Right renal cortex interstitium (tissue), 3 donors: Measurements from ENCODE around the gene ZNF282. TPM values are rescaled to one million over a fixed set of nuclear protein-coding genes. Genes with fewer than 3 reads are reported as not detected.
A peak's percentile ranks its signal among the peaks of the same experiment; 100 is the strongest.

Experiments
- DNase-seq, 3 donors: peaks; one replicate each; pipeline ENCODE4 v3.0.0-alpha.2; 2013; ENCODE audit warnings: low read depth in 3 of 3, low spot score in 2 of 3
- polyA plus RNA-seq, 3 donors: library from polyadenylated mRNA; unstranded; fragments of 120-200 nt; gene quantifications; one replicate each; pipeline ENCODE4 v1.2.1, GENCODE V29; 2013; ENCODE audit not compliant: insufficient read length in 3 of 3

Gene ZNF282
- 10 to 100 TPM; 21.1 to 24.0 (median 21.7) TPM for polyA plus RNA-seq

DNA sequence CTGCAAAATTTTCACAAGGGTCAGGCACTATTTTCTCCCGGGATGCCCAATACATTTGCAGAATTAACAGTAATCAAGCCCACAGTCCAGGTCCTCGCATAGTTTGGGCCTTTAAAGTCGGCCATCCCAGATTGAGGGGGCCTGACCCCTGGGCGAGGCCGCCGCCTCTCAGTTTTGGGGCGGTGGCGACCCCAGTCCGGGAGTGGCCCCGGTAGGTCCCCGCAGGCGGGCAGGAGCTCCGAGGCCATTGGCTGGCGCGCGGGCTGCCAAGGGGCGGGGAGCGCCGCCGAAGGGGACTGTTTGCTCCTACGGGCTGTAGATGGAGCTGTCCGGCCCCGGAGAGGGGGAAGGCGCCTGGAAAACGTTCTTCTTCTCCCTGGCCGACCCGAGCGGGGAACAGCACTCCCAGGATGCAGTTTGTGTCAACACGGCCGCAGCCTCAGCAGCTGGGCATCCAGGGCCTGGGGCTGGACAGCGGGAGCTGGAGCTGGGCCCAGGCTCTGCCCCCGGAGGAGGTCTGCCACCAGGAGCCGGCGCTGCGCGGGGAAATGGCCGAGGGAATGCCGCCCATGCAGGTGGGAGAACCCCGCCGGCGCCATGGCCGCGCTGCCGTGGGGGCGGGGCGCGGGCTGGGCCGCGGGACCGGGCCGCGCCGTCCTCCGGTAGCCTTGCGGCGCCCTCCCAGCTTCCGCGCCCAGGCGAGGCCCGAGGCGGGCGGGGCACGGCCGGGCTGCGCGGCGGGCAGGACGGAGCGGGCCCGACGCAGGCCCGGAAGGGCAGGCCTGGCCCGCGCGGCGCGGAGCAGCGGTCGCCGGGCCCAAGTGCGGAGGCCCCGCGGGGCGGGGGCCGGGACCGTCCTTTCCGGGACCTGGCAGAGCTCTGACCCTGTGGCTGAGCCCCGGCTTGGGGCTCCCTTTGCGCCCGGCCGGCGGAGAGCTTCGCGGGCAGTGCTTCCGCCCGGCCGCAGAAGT lies at the start of gene ZNF282:
Gene ZNF282, plus strand, starts transcription at position 367 of the 971 bp plus-strand sequence. Its CDS starts 44 bp downstream, at position 411.
- DNase-seq, result peak; percentile 75 to 83 (median 79)

DNA sequence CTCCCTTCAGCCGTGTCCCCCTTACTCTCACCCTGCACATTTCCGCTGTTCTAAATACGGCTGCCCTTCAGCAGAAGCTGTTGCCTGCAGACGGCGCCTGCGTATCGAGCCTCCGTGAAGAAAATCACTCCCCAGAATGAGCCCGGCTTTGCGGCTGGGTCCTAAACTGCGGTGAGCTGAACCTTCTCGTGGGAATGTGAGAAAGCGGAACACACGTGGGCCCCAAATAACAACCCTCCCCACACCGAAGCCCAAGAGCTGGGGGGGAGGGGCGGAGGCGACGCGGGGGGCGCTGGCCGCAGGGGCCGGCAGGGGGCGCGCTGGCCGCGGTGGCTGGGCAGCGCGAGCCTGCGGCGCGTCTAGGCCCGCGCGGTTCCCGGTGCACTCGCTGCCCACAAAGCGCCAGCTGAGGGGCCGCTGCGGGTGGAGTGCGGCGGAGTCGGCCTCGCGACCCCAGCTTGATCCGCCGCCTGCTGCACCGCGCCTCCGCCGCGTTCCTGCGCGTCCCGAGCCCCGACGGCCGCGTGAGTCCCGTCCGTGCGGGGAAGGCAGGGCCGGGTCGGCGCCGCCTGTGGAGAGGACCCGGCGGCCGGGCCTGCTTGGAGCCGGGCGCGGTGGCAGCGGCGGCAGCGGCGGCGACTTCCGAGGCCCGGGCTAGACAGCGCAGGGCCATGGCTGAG lies 48.1 kb upstream of the ZNF282 start, which contains the start of gene ZNF398:
Gene ZNF398, plus strand, starts transcription at position 382 of the 680 bp plus-strand sequence. Its CDS starts 290 bp downstream, at position 672.
- DNase-seq, result peak in 2 of 3 donors; percentile 59 to 67

DNA sequence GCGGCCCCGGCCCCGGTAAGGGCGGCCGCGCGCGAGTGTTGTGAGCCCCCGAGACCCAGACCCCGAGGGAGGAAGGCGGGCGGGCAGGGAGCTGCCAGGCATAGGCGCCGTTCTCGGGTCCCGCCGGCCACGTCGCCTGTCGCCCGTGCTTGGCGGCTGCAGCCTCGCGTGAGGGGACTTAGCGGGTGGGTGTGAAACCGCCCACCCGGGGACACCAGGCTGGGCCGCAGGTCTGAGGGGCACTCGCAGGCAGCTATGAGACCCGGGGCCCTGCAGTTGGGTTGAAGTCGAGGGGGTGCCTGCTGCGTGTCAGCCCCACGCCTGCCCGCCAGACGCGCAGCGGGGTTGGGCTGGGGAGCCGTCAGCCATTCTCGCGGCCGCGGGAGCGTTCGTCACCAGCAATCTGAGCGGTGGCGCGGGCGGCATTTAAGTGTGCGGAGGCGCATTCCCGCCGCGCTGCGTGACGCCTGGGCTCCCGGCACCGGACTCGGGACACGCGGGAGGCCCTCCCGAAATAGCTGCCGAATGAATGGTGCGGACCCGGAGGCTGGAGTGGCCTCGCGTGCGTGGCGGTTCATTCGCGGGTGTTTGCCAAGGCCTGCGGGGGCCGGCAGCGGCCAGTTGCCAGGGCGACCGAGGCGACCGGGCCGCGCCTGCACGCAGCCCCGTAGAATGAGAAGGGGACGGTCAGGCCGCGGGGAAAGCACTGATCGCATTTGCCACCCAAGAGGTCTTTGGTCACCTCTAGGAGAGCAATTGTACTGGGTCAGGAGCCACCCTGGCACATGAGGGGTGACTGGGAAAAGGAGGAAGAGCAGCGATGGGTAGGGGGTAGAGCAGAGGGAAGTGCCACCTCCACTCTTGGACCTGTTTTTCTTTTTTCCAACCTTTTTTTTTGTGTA lies 47.3 kb upstream of the ZNF282 start:
- peak in 2 of 3 donors; percentile 21 to 35 for DNase-seq

DNA sequence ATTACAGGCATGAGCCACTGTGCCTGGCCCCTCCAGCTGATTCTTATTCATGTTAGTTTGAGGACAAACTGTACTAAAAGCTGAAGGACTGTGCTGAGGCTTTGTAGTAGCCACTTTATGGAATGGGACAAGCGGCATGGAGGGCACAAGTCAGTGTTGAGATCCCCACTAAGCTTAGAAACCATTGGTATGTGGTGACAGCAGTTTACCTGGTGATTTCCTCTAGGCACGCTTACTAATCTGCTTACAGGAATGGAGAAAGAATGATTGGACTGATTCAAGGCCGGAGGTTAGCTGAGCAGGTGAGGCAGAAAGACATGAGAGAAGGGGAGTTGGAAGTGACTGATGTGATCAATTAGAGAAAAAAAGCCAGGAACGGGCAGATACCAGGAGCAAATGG lies 44.4 kb upstream of the ZNF282 start:
- no peak for DNase-seq

DNA sequence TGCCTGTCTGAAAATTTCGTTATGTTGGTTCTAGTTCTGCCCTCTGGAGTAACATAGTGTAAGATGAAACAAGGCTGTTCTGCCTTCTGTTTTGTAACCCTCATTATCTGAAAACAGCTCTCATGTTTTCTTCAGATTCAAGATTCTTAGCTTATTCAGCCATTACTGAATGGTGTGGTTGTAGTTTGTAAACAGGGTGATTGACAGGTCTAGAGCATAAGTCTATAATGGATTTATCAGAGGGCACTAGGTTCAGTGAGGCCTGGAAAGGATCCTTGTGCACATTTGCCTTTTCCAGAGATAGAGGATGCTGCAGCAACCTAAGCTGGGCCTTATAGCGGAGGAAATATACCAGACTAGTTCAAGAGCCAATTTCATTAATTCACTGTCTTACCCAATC lies 42.0 kb upstream of the ZNF282 start:
- DNase-seq, result no peak

DNA sequence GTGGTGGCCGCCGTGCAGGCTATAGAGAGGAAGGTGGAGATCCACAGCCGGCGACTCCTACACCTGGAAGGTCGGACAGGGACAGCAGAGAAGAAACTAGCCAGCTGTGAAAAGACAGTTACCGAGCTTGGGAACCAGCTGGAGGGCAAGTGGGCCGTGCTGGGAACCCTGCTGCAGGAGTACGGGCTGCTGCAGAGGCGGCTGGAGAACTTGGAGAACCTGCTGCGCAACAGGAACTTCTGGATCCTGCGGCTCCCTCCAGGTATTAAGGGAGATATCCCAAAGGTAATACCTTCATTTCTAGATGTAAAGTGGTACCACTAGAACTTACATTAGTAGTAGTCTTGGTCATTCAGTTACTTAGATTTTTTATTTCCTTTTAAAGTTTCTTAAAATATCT lies 41.3 kb upstream of the ZNF282 start:
- DNase-seq, result no peak

DNA sequence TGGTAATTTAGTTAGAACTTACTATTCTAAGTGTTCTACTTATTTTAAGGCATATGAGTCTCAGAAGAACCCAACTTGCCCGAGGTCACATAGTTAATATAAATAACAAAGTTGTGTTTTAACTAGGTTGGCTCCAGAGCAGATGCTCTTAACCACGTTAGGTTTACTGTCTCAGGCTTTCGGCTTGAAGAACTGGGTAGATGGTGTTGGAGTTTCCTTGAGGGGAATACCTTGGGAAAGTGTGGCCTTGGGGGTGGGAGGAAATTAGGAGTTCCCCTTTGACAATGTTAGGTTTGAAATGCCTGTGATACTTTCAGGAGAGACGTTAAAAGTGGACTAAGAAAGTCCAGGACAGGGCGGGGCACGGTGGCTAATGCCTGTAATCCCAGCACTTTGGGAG lies 38.4 kb upstream of the ZNF282 start:
- no peak for DNase-seq

DNA sequence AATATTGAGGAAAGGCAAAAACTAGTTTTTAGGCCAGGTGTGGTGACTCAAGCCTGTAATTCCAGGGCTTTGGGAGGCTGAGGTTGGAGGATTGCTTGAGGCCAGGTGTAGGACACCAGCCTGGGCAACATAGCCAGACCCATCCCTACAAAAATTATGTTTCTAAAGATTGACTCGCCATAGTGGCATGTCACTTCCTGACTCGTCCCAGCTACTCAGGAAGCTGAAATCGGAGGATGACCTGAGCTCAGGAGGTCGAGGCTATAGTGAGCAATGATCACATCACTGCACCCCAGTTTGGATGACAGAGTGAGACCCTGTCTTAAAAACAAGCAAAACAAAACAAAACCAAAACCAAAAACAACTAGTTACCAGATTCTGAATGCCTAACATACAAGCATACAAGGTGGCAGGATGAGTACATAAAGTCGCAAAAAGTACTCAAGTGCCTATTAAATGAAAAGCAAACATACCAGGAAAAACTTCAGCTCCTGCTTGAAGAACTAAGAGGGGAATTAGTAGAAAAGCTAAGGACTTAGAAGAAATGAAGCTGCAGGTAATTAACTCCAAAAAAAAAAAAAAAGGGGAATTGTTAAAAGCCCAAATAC lies 34.0 kb upstream of the ZNF282 start:
- DNase-seq, result no peak

DNA sequence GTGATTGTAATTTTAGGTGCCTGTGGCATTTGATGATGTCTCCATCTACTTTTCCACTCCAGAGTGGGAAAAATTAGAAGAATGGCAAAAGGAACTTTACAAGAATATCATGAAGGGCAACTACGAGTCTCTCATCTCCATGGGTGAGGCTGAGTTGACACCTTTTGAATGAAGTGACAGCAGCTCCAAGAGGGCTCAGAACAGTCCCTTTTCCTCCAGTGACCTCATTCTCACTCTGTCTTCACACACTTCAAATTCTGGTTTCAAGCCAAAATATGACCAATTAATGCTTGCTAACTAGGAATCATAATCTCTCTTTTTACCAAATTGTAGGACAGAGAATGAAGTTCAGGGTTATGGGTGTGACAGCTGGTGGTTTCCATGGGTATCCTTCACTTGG lies 29.2 kb upstream of the ZNF282 start:
- DNase-seq, result no peak

DNA sequence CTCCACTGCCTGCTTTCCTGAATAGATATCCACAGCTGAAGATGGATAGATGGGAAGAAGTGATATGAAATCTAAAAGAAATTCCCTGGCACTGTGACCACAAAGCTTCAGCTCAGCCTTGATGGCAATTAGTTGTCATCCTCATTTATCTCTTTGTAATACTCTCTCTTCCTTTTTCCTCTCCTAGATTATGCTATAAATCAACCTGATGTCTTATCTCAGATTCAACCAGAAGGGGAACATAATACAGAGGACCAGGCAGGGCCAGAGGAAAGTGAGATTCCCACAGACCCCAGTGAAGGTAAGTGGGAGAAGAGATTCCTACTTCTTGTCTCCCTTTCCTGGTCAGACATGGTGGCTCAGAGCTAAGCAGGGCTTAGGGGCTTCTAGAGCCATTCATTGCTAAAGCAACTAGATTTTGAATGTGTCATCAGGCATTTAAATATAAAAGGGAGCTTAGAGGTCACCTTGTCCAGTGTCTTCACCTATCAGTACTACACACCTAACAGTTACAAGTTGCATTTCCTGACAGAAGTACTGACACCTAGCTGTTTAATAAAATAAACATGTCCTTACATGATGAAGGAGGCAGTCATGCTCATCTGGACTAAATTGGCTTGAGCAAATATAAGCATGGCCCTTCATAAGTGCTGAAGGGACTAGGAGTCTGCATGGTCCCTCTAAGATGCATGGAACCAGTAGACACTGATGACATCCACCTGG lies 28.6 kb upstream of the ZNF282 start:
- no peak for DNase-seq

DNA sequence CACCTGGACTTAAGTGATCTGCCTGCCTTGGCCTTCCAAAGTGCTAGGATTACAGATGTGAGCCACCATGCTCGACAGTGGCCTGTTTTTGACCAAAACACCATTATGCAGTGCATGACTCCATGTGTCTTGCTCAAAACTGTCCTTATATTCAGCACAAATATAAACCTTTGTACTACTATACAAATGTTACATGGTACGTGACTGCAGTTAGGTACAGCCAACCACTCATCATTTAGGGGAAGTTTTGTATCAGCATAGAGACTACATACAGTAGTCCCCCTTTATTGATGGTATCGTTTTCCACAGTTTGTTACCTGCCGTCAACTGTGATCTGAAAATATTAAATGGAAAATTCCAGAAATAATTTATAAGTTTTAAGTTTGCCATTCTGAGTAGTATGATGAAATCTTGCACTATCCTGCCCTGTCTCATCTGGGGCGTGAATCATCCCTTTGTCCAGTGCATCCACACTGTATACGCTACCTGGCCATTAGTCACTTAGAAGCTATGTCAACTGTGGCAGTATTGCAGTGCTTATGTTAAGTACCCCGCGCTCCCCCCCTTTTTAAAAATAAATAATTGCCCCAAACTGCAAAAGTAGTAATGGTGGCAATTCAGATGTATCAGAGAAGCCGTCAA lies 23.3 kb upstream of the ZNF282 start:
- DNase-seq, result no peak

DNA sequence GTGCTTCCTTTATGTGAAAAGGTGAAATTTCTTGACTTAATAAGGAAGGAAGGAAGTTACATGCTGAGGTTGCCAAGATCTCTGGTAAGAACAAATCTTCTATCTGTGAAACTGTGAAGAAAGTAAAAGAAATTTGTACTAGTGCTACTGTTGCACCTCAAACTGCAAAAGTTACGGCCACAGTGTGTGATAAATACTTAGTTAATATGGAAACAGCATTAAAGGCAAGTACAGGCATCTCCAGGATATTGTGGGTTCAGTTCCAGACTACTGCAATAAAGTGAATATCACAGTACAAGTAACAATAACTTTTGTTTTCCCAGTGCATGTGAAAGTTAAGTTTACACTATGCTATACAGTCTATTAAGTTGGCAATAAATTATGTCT lies 22.8 kb upstream of the ZNF282 start:
- no peak for DNase-seq

DNA sequence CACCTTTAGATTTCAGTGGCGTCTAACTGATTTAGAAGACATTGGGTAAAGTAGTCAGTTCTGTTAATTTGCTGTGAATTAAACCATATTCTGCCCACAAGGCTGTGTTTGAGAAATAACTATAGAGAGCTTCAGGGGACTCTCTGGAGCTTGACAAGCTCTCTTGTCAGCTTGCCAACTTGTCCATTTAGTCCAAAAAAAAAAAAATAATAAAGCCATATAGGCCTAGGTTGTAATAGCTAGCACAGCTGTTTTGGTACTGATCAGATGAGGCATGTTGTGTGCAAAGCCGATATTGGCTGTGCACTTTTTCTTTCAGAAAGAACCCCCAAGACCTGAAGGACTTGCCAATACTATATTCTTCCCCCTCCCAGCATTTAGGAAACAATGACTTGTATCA lies 20.2 kb upstream of the ZNF282 start:
- no peak for DNase-seq

DNA sequence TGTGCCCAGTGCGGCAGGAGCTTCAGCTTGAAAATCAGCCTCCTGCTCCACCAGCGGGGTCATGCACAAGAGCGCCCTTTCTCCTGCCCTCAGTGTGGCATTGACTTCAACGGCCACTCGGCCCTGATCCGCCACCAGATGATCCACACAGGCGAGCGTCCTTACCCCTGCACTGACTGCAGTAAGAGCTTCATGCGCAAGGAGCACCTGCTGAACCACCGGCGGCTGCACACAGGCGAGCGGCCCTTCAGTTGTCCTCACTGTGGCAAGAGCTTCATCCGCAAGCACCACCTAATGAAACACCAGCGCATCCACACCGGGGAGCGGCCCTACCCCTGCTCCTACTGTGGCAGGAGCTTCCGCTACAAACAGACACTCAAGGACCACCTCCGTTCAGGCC lies 16.1 kb upstream of the ZNF282 start:
- DNase-seq, result no peak

DNA sequence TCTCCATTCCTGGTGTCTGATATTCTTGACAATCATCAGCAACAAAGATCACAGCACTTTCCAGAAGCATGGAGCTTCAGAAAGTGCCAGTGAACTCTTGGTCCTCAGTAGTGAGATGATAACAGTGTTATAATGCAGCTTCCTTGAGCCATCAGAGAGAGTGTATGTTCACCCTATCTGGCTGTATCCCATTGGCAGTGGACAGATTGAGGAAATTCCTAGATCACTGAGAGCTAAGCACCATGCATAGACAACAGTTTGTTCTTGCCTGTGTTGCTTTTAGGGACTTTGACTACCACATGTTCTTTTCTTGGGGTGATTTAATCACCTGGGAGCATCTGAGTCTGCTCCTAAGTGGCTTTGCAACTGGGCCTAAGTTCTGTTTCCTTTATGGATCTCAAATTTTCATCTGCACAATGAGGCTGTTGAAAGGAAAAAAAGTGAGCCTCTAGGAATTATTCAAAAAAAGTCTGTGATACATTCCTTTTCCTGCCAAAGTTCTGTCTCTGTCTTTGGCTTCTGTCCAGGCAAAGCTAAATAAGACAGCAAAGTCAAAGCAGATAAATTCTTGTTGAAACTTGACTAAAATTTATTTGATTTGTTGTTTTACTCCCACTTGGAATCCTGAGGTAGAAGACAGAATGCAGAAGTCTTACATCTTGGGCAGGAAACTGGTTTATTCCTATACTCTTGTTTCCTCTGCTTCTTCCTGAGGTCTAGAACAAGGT lies 14.5 kb upstream of the ZNF282 start:
- no peak for DNase-seq

DNA sequence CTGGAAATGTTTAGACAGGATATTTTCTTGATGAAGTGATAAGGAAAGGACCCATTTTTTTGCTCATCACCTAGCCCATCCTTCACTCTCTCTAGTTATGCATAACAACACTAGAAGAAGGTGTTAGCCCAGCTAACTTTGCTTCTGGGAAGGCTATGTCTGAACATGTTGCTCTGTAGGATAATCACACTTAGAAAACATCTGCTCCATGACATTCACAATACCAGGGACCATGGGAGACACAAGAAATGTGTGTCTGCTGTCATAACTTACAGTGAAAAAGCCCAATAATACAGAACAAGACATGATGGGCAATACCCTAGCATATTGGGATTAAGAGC lies 13.9 kb upstream of the ZNF282 start:
- DNase-seq, result no peak

DNA sequence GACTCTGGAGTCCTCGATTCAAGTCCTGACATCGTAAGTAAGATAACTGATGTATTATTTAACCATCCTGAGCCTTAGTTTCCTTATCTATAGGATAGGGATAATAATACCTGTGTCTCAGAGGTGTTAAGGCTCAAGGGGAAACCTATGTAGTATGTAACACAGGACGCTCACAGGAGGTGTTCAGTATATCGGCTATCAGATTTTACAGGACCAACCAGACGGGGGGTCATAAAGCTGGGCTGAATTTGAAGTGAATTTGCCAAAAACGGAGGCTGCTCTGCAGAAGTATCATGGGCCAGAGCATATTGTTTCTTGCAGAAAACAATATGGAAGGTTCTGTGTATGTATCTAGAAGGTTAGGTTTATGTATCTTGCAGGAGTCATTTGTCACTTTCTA lies 11.1 kb upstream of the ZNF282 start:
- no peak for DNase-seq

DNA sequence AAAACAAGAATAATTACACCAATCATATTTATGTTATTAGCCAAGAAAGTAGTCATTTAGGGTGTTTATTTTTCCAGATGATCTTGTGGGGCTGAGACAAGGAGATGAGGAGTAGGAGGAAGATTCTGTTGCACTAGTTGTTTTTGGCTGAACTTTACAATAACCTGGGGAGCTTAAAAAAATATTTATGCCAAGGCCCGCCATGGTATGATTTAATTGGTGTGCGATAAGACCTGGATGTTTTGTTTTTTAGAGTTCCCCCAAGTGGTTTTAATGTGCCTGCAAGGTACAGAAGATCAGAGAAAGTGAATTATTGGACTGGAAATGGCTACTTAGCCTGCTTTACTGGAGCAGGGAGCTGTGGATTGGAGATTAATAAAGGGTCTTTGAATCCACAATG lies 7.1 kb upstream of the ZNF282 start:
- no peak for DNase-seq
